GM18868 (cell line): ENCODE measurements around the gene CERS6.
"Not testable (repeated sequence)": the region's sequence is repeated elsewhere in the genome, so short reads cannot be mapped to it uniquely, and the experiment has no call there.

Source experiments
- ATAC-seq: cut with Tn5 transposase; IDR thresholded peaks from one replicate; pipeline ENCODE4 v1.9.1; 2021; ENCODE audit warnings: mild to moderate bottlenecking, moderate library complexity; ENCODE audit not compliant: unreplicated experiment

Gene CERS6

GRCh38 chr2:168633200-168633599, 177.1 kb downstream of the CERS6 start:
- peak; percentile 53 for ATAC-seq

DNA sequence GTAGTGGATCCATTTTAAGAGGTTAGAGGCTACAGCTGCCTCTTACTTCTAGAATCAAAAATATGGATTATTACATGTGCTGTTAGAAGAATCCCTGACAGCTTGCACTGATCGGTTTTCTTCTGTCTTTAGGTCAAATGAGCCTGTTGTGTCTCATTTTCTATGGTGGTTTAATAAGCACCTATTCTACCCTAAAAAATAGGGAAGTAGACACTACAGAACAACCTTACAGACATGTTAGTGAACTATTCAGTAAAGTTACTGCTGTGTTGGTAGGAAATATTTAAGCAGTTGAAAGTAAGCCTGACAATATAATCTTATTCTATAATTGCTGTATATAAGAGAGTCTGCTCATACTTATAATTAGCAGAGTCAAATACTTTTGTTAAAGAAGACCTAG, 177.8 kb downstream of the CERS6 start:
- ATAC-seq: peak; percentile 44

GRCh38 chr2:168635065-168635577, 179.0 kb downstream of the CERS6 start:
- no peak for ATAC-seq

- no peak for ATAC-seq
Measured at GRCh38 chr2:168639018-168639417, 182.9 kb downstream of the CERS6 start.

DNA sequence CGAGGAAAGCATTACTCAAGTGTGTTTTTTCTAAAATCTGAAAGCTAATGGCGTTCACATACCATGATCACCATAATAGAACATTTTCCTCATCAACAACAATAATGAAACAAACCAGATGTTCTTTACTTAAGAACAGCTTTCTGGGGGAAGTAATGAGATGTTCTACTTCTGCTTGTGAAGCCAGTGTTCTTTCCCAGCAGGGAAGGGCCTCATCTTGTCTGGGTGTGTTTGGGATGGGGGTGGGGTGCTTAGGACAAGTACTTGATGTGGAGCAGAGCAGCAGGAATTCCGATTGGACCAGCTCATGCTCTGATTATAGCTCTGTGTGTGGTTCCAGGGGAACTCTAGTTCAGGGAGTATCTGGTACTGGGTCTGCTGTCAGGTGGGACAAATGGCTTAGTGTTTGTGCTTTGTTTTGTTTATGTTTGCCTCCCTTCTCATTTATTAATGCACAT, 183.4 kb downstream of the CERS6 start:
- no peak for ATAC-seq

GRCh38 chr2:168640039-168640438, 184.0 kb downstream of the CERS6 start:
- no peak for ATAC-seq

GRCh38 chr2:168641636-168642035, 185.6 kb downstream of the CERS6 start:
- no peak for ATAC-seq

- ATAC-seq: no peak
Measured at GRCh38 chr2:168642873-168643272, 186.8 kb downstream of the CERS6 start.

GRCh38 chr2:168643979-168644378, 187.9 kb downstream of the CERS6 start:
- no peak for ATAC-seq

GRCh38 chr2:168645696-168646338, 189.7 kb downstream of the CERS6 start:
- ATAC-seq: no peak

- no peak for ATAC-seq
Measured at GRCh38 chr2:168649105-168649504, 193.0 kb downstream of the CERS6 start.

GRCh38 chr2:168649562-168649961, 193.5 kb downstream of the CERS6 start:
- ATAC-seq: no peak

DNA sequence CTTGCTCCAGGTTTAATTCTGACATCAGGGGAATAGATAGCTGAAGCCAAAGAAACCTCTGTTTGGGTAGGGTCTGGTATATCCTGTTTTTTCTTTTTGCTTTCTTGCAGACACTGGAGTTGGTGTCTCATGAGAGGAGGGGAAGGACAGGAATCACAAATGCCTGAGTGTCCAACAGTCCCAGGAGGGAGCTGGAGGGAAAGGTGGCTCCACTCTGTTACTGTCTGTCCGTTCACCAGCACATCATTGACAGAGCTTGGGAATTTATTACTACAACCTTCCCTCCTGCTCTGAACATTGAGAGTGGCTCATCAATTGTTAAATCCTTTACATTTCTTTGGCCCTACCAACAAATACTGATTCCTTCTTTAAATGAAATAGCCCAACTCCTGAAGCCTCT, 194.1 kb downstream of the CERS6 start:
- no peak for ATAC-seq

DNA sequence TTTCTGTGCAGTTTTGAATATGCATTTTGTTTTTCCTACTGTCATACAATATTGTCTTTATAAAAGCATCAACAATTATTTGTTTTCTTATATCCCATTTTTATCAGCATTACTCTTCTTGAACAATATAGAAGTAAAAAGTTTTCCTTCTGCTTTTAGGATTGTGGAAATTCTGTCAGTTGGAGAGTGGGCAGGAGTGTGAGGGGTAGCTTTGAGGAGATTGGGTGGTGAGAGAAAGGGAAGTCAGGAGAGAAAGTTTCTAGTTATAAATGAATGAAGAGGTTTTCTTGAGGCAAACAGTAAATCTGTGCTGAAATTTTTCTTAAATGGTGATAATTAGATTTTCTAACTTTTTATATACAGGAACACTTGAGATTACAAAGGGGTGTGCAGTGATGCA, 194.7 kb downstream of the CERS6 start:
- no peak for ATAC-seq

DNA sequence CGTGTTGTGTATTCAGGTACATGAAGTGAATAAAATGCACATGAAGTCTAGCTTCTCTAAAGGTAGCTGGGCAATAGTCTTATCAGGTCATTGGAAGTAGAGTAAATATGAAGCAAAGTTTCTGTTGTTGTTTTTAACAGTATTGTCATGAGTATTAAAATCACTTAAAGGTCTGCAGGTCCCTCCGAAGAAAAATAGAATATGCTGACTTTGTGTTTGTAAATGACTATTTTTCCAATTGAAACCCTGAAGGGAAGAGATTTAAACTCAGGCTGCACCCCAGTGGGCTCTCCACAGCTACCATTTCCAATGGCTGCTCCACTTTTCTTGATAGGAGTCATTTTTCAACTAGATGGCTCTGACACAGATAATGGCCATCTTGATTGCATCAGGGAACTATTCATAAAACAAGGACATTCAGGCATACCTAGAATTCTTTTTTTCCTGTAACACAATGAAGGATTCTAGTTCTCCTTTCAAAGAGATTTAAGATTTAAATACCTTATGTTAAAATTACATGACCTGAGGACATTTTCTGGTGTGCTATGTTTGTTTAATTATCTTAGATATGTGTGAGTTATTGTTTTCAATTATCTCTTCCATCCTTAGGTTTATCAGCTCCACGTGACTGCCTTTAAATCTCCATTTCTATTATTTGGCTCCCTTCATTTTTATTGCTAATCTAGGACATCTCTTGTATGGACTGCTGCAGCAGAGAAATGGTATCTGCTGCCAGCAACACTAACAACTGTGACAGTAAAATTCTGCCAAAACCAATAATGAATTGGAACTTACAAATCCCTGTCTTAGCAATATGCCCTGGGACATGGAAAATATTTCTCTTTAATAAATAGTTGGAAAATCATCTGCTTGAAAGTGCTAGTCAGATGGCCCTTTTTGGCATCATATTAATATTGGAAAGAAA, 197.2 kb downstream of the CERS6 start:
- no peak for ATAC-seq

GRCh38 chr2:168654705-168655104, 198.6 kb downstream of the CERS6 start:
- ATAC-seq: no peak

- no peak for ATAC-seq
Measured at GRCh38 chr2:168655207-168655606, 199.1 kb downstream of the CERS6 start.

DNA sequence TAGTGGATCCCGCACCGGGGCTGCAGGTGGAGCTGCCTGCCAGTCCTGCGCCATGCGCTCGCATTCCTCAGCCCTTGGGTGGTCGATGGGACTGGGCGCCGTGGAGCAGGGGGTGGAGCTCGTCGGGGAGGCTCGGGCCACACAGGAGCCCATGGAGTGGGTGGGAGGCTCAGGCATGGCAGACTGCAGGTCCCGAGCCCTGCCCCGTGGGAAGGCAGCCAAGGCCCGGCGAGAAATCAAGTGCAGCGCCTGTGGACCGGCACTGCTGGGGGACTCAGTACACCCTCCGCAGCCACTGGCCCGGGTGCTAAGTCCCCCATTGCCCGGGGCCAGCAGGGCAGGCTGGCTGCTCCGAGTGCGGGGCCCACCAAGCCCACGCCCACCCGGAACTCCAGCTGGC, 201.3 kb downstream of the CERS6 start:
- ATAC-seq: not testable (repeated sequence)

- ATAC-seq: no peak
Measured at GRCh38 chr2:168658706-168659105, 202.6 kb downstream of the CERS6 start.

- no peak for ATAC-seq
Measured at GRCh38 chr2:168660870-168661862, 205.1 kb downstream of the CERS6 start.

DNA sequence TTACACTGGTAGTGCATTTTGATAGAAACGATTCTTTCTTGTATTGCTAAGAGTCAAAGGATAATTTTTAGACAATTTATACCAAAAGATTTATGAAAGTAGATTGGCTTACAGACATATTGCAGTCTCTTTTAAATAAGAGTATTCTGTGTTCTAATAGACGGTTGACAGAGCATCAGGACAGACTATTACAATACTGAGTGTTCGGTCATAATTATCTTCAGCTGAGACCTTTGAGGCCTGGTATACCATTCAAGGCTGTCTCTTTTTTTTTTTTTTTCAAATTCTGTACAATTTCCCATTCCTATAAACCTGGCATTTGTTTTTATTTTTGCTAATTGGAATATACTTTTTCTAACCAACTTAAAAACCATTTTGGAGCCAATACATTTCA, 205.8 kb downstream of the CERS6 start:
- ATAC-seq: no peak
